Ramos (cell line): Measurements from ENCODE around the gene TMEM141.

Experiments used
- in situ Hi-C: fragments of 300-500 bp; cut with MboI; formaldehyde crosslinking; loops from one replicate; pipeline ENCODE4 v1.14.3; 2022; ENCODE audit warnings: low sequenced_read_pairs; ENCODE audit not compliant: unreplicated experiment

Gene TMEM141

GRCh38 chr9:136790640-136791515, at the start of gene TMEM141:
Gene TMEM141, plus strand, starts transcription at chr9:136791344. Its CDS starts 27 bp downstream, at chr9:136791371.
- in situ Hi-C loops = loop anchor here (5.0 to 25.0 kb wide), 3 partner anchors 246 to 671 kb away; partner anchors contain the start of genes CYSRT1, NSMF, RNF224 and SLC34A3

- in situ Hi-C loops = no loop called here
Measured at GRCh38 chr9:136741883-136742571, 49.1 kb upstream of the TMEM141 start.

- in situ Hi-C loops = no loop called here
Measured at GRCh38 chr9:136742591-136743391, 48.4 kb upstream of the TMEM141 start, which contains the start of gene LCN10. Gene LCN10, minus strand, starts transcription at chr9:136742940. Its CDS starts 37 bp downstream, at chr9:136742903.

GRCh38 chr9:136743639-136744211, 47.4 kb upstream of the TMEM141 start:
- in situ Hi-C loops = no loop called here

- in situ Hi-C loops = no loop called here
Measured at GRCh38 chr9:136744773-136745172, 46.4 kb upstream of the TMEM141 start.

- in situ Hi-C loops = no loop called here
Measured at GRCh38 chr9:136745389-136746154, 45.6 kb upstream of the TMEM141 start.

GRCh38 chr9:136746155-136746490, 45.0 kb upstream of the TMEM141 start:
- in situ Hi-C loops = no loop called here

- in situ Hi-C loops = no loop called here
Measured at GRCh38 chr9:136746621-136747020, 44.5 kb upstream of the TMEM141 start.

- in situ Hi-C loops = no loop called here
Measured at GRCh38 chr9:136747161-136748060, 43.7 kb upstream of the TMEM141 start.

- in situ Hi-C loops = no loop called here
Measured at GRCh38 chr9:136748201-136748600, 42.9 kb upstream of the TMEM141 start, which contains the start of gene LCN6. Gene LCN6, minus strand, starts transcription at chr9:136748525. Its CDS starts 42 bp downstream, at chr9:136748483.

GRCh38 chr9:136748666-136749611, 42.2 kb upstream of the TMEM141 start:
- in situ Hi-C loops = no loop called here

GRCh38 chr9:136750526-136750925, 40.6 kb upstream of the TMEM141 start:
- in situ Hi-C loops = no loop called here

GRCh38 chr9:136751244-136751643, 39.9 kb upstream of the TMEM141 start:
- in situ Hi-C loops = no loop called here

GRCh38 chr9:136751814-136752213, 39.3 kb upstream of the TMEM141 start:
- in situ Hi-C loops = no loop called here

- in situ Hi-C loops = no loop called here
Measured at GRCh38 chr9:136753371-136754058, 37.6 kb upstream of the TMEM141 start.

GRCh38 chr9:136754059-136754572, 37.0 kb upstream of the TMEM141 start:
- in situ Hi-C loops = no loop called here
